Thymus (tissue), 11 donors: ENCODE measurements around the gene ITM2B. TPM values are rescaled to one million over a fixed set of nuclear protein-coding genes. Genes with fewer than 3 reads are reported as not detected.
A peak's percentile ranks its signal among the peaks of the same experiment; 100 is the strongest.

ENCODE experiments used
- DNase-seq, 9 donors: peaks; one replicate each; pipeline ENCODE4 v3.0.0-alpha.2; 2013; ENCODE audit warnings: low spot score in 9 of 9, low read depth in 6 of 9, missing footprints in 1 of 9
- H3K27ac ChIP-seq, 2 donors: one replicate each; pipeline ENCODE4 v1.5.1; 2013; ENCODE audit warnings: control low read depth in 1 of 2, low read depth in 1 of 2, low read length in 1 of 2, mild to moderate bottlenecking in 1 of 2, moderate library complexity in 1 of 2
- H3K27me3 ChIP-seq, 2 donors: one replicate each; pipeline ENCODE4 v1.5.1; 2013; ENCODE audit warnings: low read length in 1 of 2; ENCODE audit not compliant: control insufficient read depth in 2 of 2, insufficient read depth in 1 of 2
- H3K36me3 ChIP-seq, 2 donors: one replicate each; pipeline ENCODE4 v1.5.1; 2013; ENCODE audit warnings: low read length in 1 of 2, mild to moderate bottlenecking in 1 of 2, moderate library complexity in 1 of 2; ENCODE audit not compliant: control insufficient read depth in 2 of 2, insufficient read depth in 2 of 2
- H3K4me1 ChIP-seq, 2 donors: one replicate each; pipeline ENCODE4 v1.5.1; 2013; ENCODE audit warnings: low read length in 2 of 2; ENCODE audit not compliant: control insufficient read depth in 2 of 2, insufficient read depth in 2 of 2
- H3K4me3 ChIP-seq, 2 donors: one replicate each; pipeline ENCODE4 v1.5.1; 2013; ENCODE audit warnings: low read length in 2 of 2, control low read depth in 1 of 2, mild to moderate bottlenecking in 1 of 2
- H3K9me3 ChIP-seq, 2 donors: one replicate each; pipeline ENCODE4 v1.5.1; 2013; ENCODE audit warnings: low read length in 1 of 2, mild to moderate bottlenecking in 1 of 2; ENCODE audit not compliant: control insufficient read depth in 2 of 2, insufficient read depth in 1 of 2
- WGBS: extraction: QIAGEN DNeasy Blood & Tissue Kit; methylation state at CpG from one replicate; pipeline ENCODE4 v1.1.7; 2013; 5-methylcytosine and 5-hydroxymethylcytosine counted together
- polyA plus RNA-seq: library from polyadenylated mRNA; stranded (reverse); fragments of 200-250 nt; gene quantifications from one replicate; pipeline ENCODE4 v1.2.3, GENCODE V29; 2013
- total RNA-seq: library from RNA; stranded (reverse); fragments of 120-200 nt; gene quantifications from one replicate; pipeline ENCODE4 v1.2.4, GENCODE V29; 2013
- donor health status: healthy.

ITM2B gene
- total and polyA plus RNA-seq, 2 donors, result 240 to 720 TPM

GRCh38 chr13:48303359-48304142 lies 70.5 kb downstream of the ITM2B start, which contains the start of gene RB1:
Gene RB1, plus strand, starts transcription at chr13:48303751. Its CDS starts 162 bp downstream, at chr13:48303913.
- peak in 8 of 9 donors; percentile 66 to 94 (median 86) for DNase-seq
- Histone ChIP-seq H3K27ac (peak within 1 kb of the TSS; percentile 96 to 98), H3K36me3 (peaks cover 0 to 10% of the 10 kb centered on the region in 2 donors), H3K4me3 (peak within 1 kb of the TSS; percentile 77 to 94), H3K9me3 (no peaks in the 10 kb centered on the region), H3K4me1 (peaks cover 16 to 17% of the 10 kb centered on the region in 2 donors), H3K27me3 (no peaks in the 10 kb centered on the region)
- under 1% methylated on average over 96 of the region's 96 CpGs for WGBS

GRCh38 chr13:48304143-48304876 lies 71.3 kb downstream of the ITM2B start:
- H3K27ac ChIP-seq, result peak overlapping the region; percentile 96 to 98
- DNase-seq, result peak in 5 of 9 donors; percentile 37 to 79 (median 54)
- H3K4me1 ChIP-seq, result peaks cover 16 to 17% of the 10 kb centered on the region in 2 donors
- WGBS, result under 1% methylated on average over 36 of the region's 36 CpGs
- H3K4me3 ChIP-seq, result peak overlapping the region; percentile 77 to 94
- peaks cover 0 to 10% of the 10 kb centered on the region in 2 donors for H3K36me3 ChIP-seq
- H3K9me3 ChIP-seq, result no peaks in the 10 kb centered on the region
- H3K27me3 ChIP-seq, result no peaks in the 10 kb centered on the region

GRCh38 chr13:48311223-48311622 lies 78.2 kb downstream of the ITM2B start:
- H3K36me3 ChIP-seq, result peaks cover 4 to 16% of the 10 kb centered on the region in 2 donors
- H3K4me1 ChIP-seq, result peaks cover 0 to 2% of the 10 kb centered on the region in 2 donors
- no peaks in the 10 kb centered on the region for H3K9me3 ChIP-seq
- no peaks in the 10 kb centered on the region for H3K27me3 ChIP-seq
- 96% methylated on average over 1 of the region's 1 CpG for WGBS
- H3K27ac ChIP-seq, result no peak overlapping the region
- H3K4me3 ChIP-seq, result no peak overlapping the region
- DNase-seq, result no peak

GRCh38 chr13:48315969-48316650 lies 83.1 kb downstream of the ITM2B start:
- Histone ChIP-seq H3K9me3 (peaks cover 7 to 42% of the 10 kb centered on the region in 2 donors), H3K36me3 (peaks cover 28 to 46% of the 10 kb centered on the region in 2 donors), H3K4me1 (peaks cover 6 to 40% of the 10 kb centered on the region in 2 donors), H3K4me3 (no peak overlapping the region), H3K27ac (no peak overlapping the region), H3K27me3 (peaks cover 0 to 37% of the 10 kb centered on the region in 2 donors)
- DNase-seq, result no peak
- 96% methylated on average over 17 of the region's 17 CpGs for WGBS

GRCh38 chr13:48316826-48317510 lies 84.0 kb downstream of the ITM2B start:
- WGBS, result 98% methylated on average over 43 of the region's 43 CpGs

GRCh38 chr13:48317511-48318376 lies 84.7 kb downstream of the ITM2B start:
- H3K4me1 ChIP-seq, result peaks cover 6 to 40% of the 10 kb centered on the region in 2 donors
- H3K4me3 ChIP-seq, result peak overlapping the region in 1 of 2 donors; percentile 33
- DNase-seq, result peak in 1 of 9 donors; percentile 19
- peaks cover 27 to 46% of the 10 kb centered on the region in 2 donors for H3K36me3 ChIP-seq
- no peak overlapping the region for H3K27ac ChIP-seq
- H3K9me3 ChIP-seq, result peaks cover 7 to 43% of the 10 kb centered on the region in 2 donors
- H3K27me3 ChIP-seq, result peaks cover 0 to 37% of the 10 kb centered on the region in 2 donors
- WGBS, result 87% methylated on average over 41 of the region's 41 CpGs

More at GRCh38 chr13:48316826-48317510, 84.0 kb downstream of the ITM2B start:
- no peak overlapping the region for H3K4me3 ChIP-seq
- peaks cover 0 to 37% of the 10 kb centered on the region in 2 donors for H3K27me3 ChIP-seq
- H3K9me3 ChIP-seq, result peaks cover 7 to 43% of the 10 kb centered on the region in 2 donors
- no peak for DNase-seq
- peaks cover 28 to 46% of the 10 kb centered on the region in 2 donors for H3K36me3 ChIP-seq
- H3K4me1 ChIP-seq, result peaks cover 6 to 40% of the 10 kb centered on the region in 2 donors
- no peak overlapping the region for H3K27ac ChIP-seq

GRCh38 chr13:48318377-48318811 lies 85.4 kb downstream of the ITM2B start:
- H3K9me3 ChIP-seq, result peaks cover 7 to 43% of the 10 kb centered on the region in 2 donors
- peaks cover 26 to 46% of the 10 kb centered on the region in 2 donors for H3K36me3 ChIP-seq
- H3K27ac ChIP-seq, result no peak overlapping the region
- peaks cover 0 to 37% of the 10 kb centered on the region in 2 donors for H3K27me3 ChIP-seq
- H3K4me3 ChIP-seq, result peak overlapping the region; percentile 7 to 33
- peaks cover 6 to 40% of the 10 kb centered on the region in 2 donors for H3K4me1 ChIP-seq
- WGBS, result 71% methylated on average over 28 of the region's 28 CpGs
- no peak for DNase-seq
